ENCODE measurements around the gene FBXL19. TPM values are rescaled to one million over a fixed set of nuclear protein-coding genes. Genes with fewer than 3 reads are reported as not detected.

Gene FBXL19
- polyA plus RNA-seq, 3 donors: 0.14 to 7.6 TPM; not detected in 1

- WGBS (ENCODE audit: insufficient coverage): 98% methylated on average over 27 of the region's 29 CpGs
- H3K27ac Mint-ChIP-seq: peak overlapping the region in 2 of 7 donors; percentile 61 to 79
- H3K4me1 ChIP-seq (ENCODE audit: control insufficient read depth in 1 of 2, insufficient read depth in 2 of 2, low read length in 2 of 2): peaks cover 8 to 19% of the 10 kb centered on the region in 2 donors
These were observed 63.0 kb downstream of the FBXL19 start for GRCh38 chr16:30986129-30986991.

More at GRCh38 chr16:30986129-30986991, 63.0 kb downstream of the FBXL19 start:
- intact Hi-C loops (cut with micrococcal nuclease): loop anchor here (5.0 to 10.0 kb wide), 4 partner anchors 168 to 878 kb away; partner anchors contain the start of genes ZNF843 (in 2 of the 2) and PRSS36 (in 1 of the 2)
- H3K4me3 ChIP-seq (replicated peaks in 1 of 3; ENCODE audit: low read depth in 2 of 3, low read length in 3 of 3): no peak overlapping the region
- H3K27me3 ChIP-seq (ENCODE audit: control insufficient read depth in 2 of 2, insufficient read depth in 2 of 2, low read length in 2 of 2): no peaks in the 10 kb centered on the region
- Mint-ChIP-seq H3K27me3 (ENCODE audit: low read depth in 3 of 3) (peaks cover 0 to 2% (median 0%) of the 10 kb centered on the region in 3 donors), H3K4me3 (no peak overlapping the region), H3K36me3 (peaks cover 26 to 38% of the 10 kb centered on the region in 2 donors), H3K4me1 (peaks cover 4% of the 10 kb centered on the region), H3K9me3 (peaks cover 0 to 3% (median 0%) of the 10 kb centered on the region in 7 donors)
- H4K20me1 ChIP-seq (ENCODE audit: insufficient read depth, low read length): no peaks in the 10 kb centered on the region
- no peak overlapping the region for H3K27ac ChIP-seq (ENCODE audit: low read depth in 1 of 2, low read length in 2 of 2)
- H3K4me2 ChIP-seq (replicated peaks; ENCODE audit: extremely low read depth, low read length, poor library complexity, severe bottlenecking): no peak overlapping the region
- no peak overlapping the region for H3K9ac ChIP-seq (ENCODE audit: insufficient read depth, low read length, poor library complexity, severe bottlenecking)
- peaks cover 25 to 31% of the 10 kb centered on the region in 2 donors for H3K36me3 ChIP-seq (replicated peaks in 1 of 2; ENCODE audit: control insufficient read depth in 1 of 2, insufficient read depth in 2 of 2, low read length in 2 of 2)
- TF ChIP-seq CTCF (IDR thresholded peaks at IDR 0.05): no peak
- no peaks in the 10 kb centered on the region for H3K79me2 ChIP-seq (ENCODE audit: insufficient read depth, low read length)
- H2AFZ ChIP-seq (ENCODE audit: insufficient read depth, low read depth, low read length, poor library complexity, severe bottlenecking): no peak overlapping the region
- no peak for DNase-seq
- no peaks in the 10 kb centered on the region for H3K9me3 ChIP-seq (replicated peaks in 1 of 2; ENCODE audit: control insufficient read depth in 1 of 2, insufficient read depth in 1 of 2, low read length in 2 of 2)
